ENCODE measurements around the gene WBP1.
A peak's percentile ranks its signal among the peaks of the same experiment; 100 is the strongest.

The WBP1 gene

DNA sequence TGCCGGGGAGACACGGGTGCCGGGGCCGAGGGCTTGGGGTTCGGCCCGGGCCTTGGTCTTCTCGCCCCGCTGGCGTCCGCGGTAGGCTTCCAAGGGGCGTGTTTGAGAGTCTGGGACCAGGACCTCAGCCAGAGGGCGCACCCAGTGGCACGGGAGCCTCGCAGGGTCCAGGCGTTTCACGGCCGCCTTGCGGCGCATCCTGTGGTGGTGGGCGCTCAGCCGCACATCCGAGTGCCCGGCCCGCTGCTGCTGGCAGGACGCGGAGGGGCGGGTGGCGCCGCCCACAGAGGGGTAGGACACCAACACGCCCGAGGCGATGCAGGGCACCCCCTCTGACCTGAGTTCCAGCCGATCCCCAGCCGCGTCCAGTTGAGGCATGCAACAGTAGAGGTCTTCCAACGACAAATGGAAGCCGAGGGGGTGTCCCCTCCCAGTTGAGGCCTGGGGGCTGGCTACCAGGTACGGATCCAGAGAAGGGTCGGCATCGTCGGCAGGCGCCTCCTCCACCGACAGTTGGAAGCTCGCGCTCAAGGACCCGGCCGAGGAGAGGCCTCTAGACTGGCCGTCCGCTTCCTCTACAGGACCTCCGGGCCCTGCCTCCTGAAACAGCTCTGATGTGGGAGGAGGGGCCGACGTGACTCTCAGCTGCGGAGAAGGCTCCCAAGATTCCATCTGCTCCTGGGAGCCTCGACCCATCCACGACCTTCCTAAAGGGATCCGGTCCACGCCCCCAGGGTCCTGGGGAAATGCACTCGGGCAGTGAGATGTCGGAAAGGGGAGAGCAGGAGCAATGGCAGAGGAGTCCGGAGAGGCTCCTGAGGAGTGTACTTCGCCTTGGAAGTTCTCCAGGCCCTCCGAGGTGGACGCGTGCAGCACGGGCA lies 43.1 kb upstream of the WBP1 start:
- no peaks in the 10 kb centered on the region for H3K79me2 ChIP-seq (ENCODE audit: insufficient read depth, low read length)
- no peak overlapping the region for H3K4me2 ChIP-seq (ENCODE audit: low read depth, low read length, poor library complexity, severe bottlenecking)
- no peaks in the 10 kb centered on the region for H3K27me3 ChIP-seq (ENCODE audit: insufficient read depth, low read length, poor library complexity, severe bottlenecking)
- no peaks in the 10 kb centered on the region for H3K9me3 ChIP-seq (ENCODE audit: insufficient read depth, low read depth, low read length)
- H2AFZ ChIP-seq (ENCODE audit: low read length) = no peak overlapping the region
- peaks cover 3% of the 10 kb centered on the region for H3K4me1 ChIP-seq (ENCODE audit: insufficient read depth, low read length, poor library complexity, severe bottlenecking)
- H3K4me3 ChIP-seq (ENCODE audit: low read length, poor library complexity, severe bottlenecking) = no peak overlapping the region
- no peak for TF ChIP-seq EZH2phosphoT487 (IDR thresholded peaks at IDR 0.05; ENCODE audit: borderline replicate concordance)
- TF ChIP-seq CTCF (conservative IDR thresholded peaks at IDR 0.05; ENCODE audit: low read length) = no peak
- no peaks in the 10 kb centered on the region for H3K36me3 ChIP-seq (ENCODE audit: insufficient read depth, low read length)
- no peaks in the 10 kb centered on the region for H3F3A ChIP-seq (ENCODE audit: low read depth)
- no peaks in the 10 kb centered on the region for H3K9me2 ChIP-seq (replicated peaks; ENCODE audit: low read depth, low read length)
- H4K20me1 ChIP-seq (ENCODE audit: insufficient read depth, low read length, poor library complexity, severe bottlenecking) = no peaks in the 10 kb centered on the region
- H3K9ac ChIP-seq (ENCODE audit: low read depth, low read length, poor library complexity, severe bottlenecking) = no peak overlapping the region

DNA sequence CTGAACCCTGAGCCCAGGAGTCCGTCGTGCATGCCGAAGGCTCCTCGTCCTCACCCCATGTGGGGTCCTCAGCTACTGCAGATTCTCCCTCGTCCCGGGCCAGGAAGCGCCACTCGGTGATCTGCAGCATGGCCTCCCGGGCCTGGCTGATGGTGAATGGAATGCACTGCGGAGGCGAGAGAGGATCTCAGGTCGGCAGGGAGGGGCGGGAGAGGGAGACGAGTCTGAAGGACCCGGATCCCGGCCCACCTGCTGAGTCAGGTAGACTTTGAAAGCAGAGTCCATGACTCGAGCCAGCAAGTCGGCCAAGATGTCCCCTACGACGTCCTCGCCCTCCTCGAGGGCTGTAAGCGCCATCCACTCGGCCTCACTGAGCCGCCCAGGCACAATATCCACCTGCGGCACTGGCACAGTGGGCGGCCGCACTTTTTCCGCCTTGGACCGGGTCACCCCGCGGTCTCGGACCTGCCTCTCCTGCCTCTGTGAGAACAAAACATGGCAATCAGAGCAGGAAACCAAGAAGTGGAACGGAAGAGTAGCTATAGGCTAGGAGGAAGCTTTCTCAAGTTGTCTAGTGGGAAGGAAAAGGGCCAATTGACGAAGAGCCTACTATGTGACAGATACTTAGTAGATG lies 42.4 kb upstream of the WBP1 start:
- Histone ChIP-seq H3K4me2 (ENCODE audit: low read depth, low read length, poor library complexity, severe bottlenecking) (no peak overlapping the region), H2AFZ (ENCODE audit: low read length) (no peak overlapping the region), H3K9me3 (ENCODE audit: insufficient read depth, low read depth, low read length) (no peaks in the 10 kb centered on the region), H3K79me2 (ENCODE audit: insufficient read depth, low read length) (no peaks in the 10 kb centered on the region), H3K9ac (ENCODE audit: low read depth, low read length, poor library complexity, severe bottlenecking) (no peak overlapping the region), H3K36me3 (ENCODE audit: insufficient read depth, low read length) (no peaks in the 10 kb centered on the region), H3K9me2 (replicated peaks; ENCODE audit: low read depth, low read length) (no peaks in the 10 kb centered on the region), H4K20me1 (ENCODE audit: insufficient read depth, low read length, poor library complexity, severe bottlenecking) (no peaks in the 10 kb centered on the region), H3K27me3 (ENCODE audit: insufficient read depth, low read length, poor library complexity, severe bottlenecking) (no peaks in the 10 kb centered on the region), H3K4me3 (ENCODE audit: low read length, poor library complexity, severe bottlenecking) (no peak overlapping the region), H3F3A (ENCODE audit: low read depth) (no peaks in the 10 kb centered on the region), H3K4me1 (ENCODE audit: insufficient read depth, low read length, poor library complexity, severe bottlenecking) (peaks cover 9% of the 10 kb centered on the region)
- TF ChIP-seq CTCF (conservative IDR thresholded peaks at IDR 0.05; ENCODE audit: low read length) = no peak

DNA sequence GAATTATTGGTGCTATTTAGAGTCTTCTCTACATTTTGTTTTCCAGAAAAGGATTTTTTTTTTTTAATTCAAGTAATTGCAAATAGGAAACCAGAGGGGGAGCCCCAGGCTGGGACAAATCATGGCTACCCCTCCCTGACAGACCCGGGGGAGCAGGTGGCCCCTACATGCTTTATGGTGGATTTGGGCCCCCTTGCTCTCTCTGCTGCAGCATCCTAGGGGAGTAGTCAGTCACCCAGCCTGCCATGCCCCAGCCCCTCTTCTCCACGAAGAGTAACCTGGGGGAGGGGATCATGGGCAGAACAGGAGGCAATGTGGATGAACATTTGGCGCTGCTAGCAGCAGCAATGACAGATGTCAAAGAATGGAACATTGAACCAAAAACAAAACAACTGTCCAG lies 41.5 kb upstream of the WBP1 start:
- Histone ChIP-seq H3F3A (ENCODE audit: low read depth) (no peaks in the 10 kb centered on the region), H3K9me3 (ENCODE audit: insufficient read depth, low read depth, low read length) (no peaks in the 10 kb centered on the region), H2AFZ (ENCODE audit: low read length) (no peak overlapping the region), H3K4me2 (ENCODE audit: low read depth, low read length, poor library complexity, severe bottlenecking) (no peak overlapping the region), H3K36me3 (ENCODE audit: insufficient read depth, low read length) (no peaks in the 10 kb centered on the region), H3K27me3 (ENCODE audit: insufficient read depth, low read length, poor library complexity, severe bottlenecking) (no peaks in the 10 kb centered on the region), H3K4me3 (ENCODE audit: low read length, poor library complexity, severe bottlenecking) (no peak overlapping the region), H3K9me2 (replicated peaks; ENCODE audit: low read depth, low read length) (no peaks in the 10 kb centered on the region), H3K79me2 (ENCODE audit: insufficient read depth, low read length) (no peaks in the 10 kb centered on the region; the same call in 1 of the 2 replicates), H4K20me1 (ENCODE audit: insufficient read depth, low read length, poor library complexity, severe bottlenecking) (no peaks in the 10 kb centered on the region), H3K4me1 (ENCODE audit: insufficient read depth, low read length, poor library complexity, severe bottlenecking) (peaks cover 13% of the 10 kb centered on the region), H3K9ac (ENCODE audit: low read depth, low read length, poor library complexity, severe bottlenecking) (no peak overlapping the region)
- peak; percentile 42 for TF ChIP-seq CTCF (conservative IDR thresholded peaks at IDR 0.05; ENCODE audit: low read length)
- no peak for TF ChIP-seq EZH2phosphoT487 (IDR thresholded peaks at IDR 0.05; ENCODE audit: borderline replicate concordance)
